OCI-LY1 (cell line): ENCODE data around the gene FRS2.

ENCODE experiments used
- H2AFZ ChIP-seq: fragments of 200-600 bp; sonication (generic), shearing (Covaris generic); 2 replicates; pipeline ENCODE4 v1.6.0; 2014; ENCODE audit warnings: antibody characterized with exemption, mild to moderate bottlenecking, low read length
- H3F3A ChIP-seq: fragments of 200-600 bp; sonication (generic), shearing (Covaris generic); 2 replicates; pipeline ENCODE4 v1.6.0; 2014; ENCODE audit warnings: mild to moderate bottlenecking, antibody characterized with exemption, low read length, moderate library complexity; ENCODE audit not compliant: insufficient read depth
- H3K27ac ChIP-seq: fragments of 200-600 bp; sonication (generic); 2 replicates; pipeline ENCODE4 v1.5.1; 2014; ENCODE audit warnings: low read length, mixed run types, mild to moderate bottlenecking, low read depth; ENCODE audit not compliant: poor library complexity, severe bottlenecking
- H3K27me3 ChIP-seq: fragments of 200-600 bp; sonication (generic); 2 replicates; pipeline ENCODE4 v1.6.0; 2014; ENCODE audit warnings: antibody characterized with exemption, mild to moderate bottlenecking, low read length, moderate library complexity; ENCODE audit not compliant: insufficient read depth
- H3K36me3 ChIP-seq: fragments of 200-600 bp; sonication (generic); 2 replicates; pipeline ENCODE4 v1.6.1; 2014; ENCODE audit warnings: mild to moderate bottlenecking, antibody characterized with exemption, low read length, moderate library complexity, mixed read lengths; ENCODE audit not compliant: insufficient read depth
- H3K4me1 ChIP-seq: fragments of 200-600 bp; sonication (generic); 2 replicates; pipeline ENCODE4 v1.5.1; 2014; ENCODE audit warnings: mild to moderate bottlenecking, low read length, moderate library complexity; ENCODE audit not compliant: insufficient read depth, severe bottlenecking
- H3K4me2 ChIP-seq: fragments of 200-600 bp; sonication (generic), shearing (Covaris generic); 2 replicates; pipeline ENCODE4 v1.6.1; 2014; ENCODE audit warnings: low read length
- H3K4me3 ChIP-seq: fragments of 200-600 bp; sonication (generic); 2 replicates; pipeline ENCODE4 v1.5.1; 2014; ENCODE audit warnings: low read length, low read depth, mild to moderate bottlenecking, mixed read lengths; ENCODE audit not compliant: poor library complexity, severe bottlenecking
- H3K79me2 ChIP-seq: fragments of 200-600 bp; shearing (Covaris generic); 2 replicates; pipeline ENCODE4 v1.6.1; 2016; ENCODE audit warnings: mixed run types, low read length, mixed read lengths; ENCODE audit not compliant: insufficient read depth
- H3K9ac ChIP-seq: fragments of 200-600 bp; sonication (generic), shearing (Covaris generic); 2 replicates; pipeline ENCODE4 v1.6.1; 2014; ENCODE audit warnings: mild to moderate bottlenecking, low read length, mixed read lengths
- H3K9me2 ChIP-seq: fragments of 200-600 bp; sonication (generic), shearing (Covaris generic); 2 replicates; pipeline ENCODE4 v1.6.1; 2014; ENCODE audit warnings: low read depth, mild to moderate bottlenecking, low read length, mixed read lengths
- H3K9me3 ChIP-seq: fragments of 200-600 bp; shearing (Covaris generic); 2 replicates; pipeline ENCODE4 v1.6.1; 2014; ENCODE audit warnings: low read length, mixed read lengths
- H4K20me1 ChIP-seq: fragments of 200-600 bp; sonication (generic), shearing (Covaris generic); 2 replicates; pipeline ENCODE4 v1.6.0; 2016; ENCODE audit warnings: mild to moderate bottlenecking, low read length; ENCODE audit not compliant: insufficient read depth
- CTCF ChIP-seq: fragments of 200-600 bp; sonication (generic), shearing (Covaris generic); IDR thresholded peaks from 2 replicates; pipeline ENCODE4 v1.5.1; 2017; ENCODE audit warnings: mild to moderate bottlenecking, antibody characterized with exemption, low read length, moderate library complexity, mixed read lengths
- EZH2 ChIP-seq: fragments of 200-600 bp; sonication (generic), shearing (Covaris generic); IDR thresholded peaks from 2 replicates; pipeline ENCODE4 v1.8.0; 2017; ENCODE audit warnings: borderline replicate concordance, mixed run types, mild to moderate bottlenecking, antibody characterized with exemption, low read length, moderate library complexity, mixed read lengths

The FRS2 gene

DNA sequence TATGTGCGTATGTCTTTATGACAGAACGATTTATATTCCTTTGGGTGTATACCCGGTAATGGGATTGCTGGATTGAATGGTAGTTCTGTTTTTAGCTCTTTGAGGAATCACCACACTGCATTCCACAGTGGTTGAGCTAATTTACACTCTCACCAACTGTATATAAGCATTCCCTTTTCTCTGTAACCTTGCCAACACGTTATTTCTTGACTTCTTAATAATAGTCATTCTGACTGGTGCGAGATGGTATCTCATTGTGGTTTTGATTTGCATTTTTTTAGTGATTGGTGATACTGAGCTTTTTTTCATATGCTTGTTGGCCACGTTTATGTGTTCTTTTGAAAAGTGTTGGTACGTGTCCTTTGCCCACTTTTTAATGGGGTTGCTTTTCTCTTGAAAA is 49.7 kb downstream of the FRS2 start:
- Histone ChIP-seq H3K79me2 (peaks cover 26% of the 10 kb centered on the region), H3K9me2 (no peaks in the 10 kb centered on the region), H3K9ac (no peak overlapping the region), H3K27ac (no peak overlapping the region), H4K20me1 (no peaks in the 10 kb centered on the region), H3K4me2 (no peak overlapping the region), H3K4me3 (no peak overlapping the region), H3K27me3 (no peaks in the 10 kb centered on the region), H2AFZ (no peak overlapping the region), H3K4me1 (peaks cover 10% of the 10 kb centered on the region), H3F3A (no peaks in the 10 kb centered on the region), H3K36me3 (no peaks in the 10 kb centered on the region), H3K9me3 (peaks cover 5% of the 10 kb centered on the region; the same call in 1 of the 2 replicates)
- no peak for TF ChIP-seq EZH2
- TF ChIP-seq CTCF, result no peak

DNA sequence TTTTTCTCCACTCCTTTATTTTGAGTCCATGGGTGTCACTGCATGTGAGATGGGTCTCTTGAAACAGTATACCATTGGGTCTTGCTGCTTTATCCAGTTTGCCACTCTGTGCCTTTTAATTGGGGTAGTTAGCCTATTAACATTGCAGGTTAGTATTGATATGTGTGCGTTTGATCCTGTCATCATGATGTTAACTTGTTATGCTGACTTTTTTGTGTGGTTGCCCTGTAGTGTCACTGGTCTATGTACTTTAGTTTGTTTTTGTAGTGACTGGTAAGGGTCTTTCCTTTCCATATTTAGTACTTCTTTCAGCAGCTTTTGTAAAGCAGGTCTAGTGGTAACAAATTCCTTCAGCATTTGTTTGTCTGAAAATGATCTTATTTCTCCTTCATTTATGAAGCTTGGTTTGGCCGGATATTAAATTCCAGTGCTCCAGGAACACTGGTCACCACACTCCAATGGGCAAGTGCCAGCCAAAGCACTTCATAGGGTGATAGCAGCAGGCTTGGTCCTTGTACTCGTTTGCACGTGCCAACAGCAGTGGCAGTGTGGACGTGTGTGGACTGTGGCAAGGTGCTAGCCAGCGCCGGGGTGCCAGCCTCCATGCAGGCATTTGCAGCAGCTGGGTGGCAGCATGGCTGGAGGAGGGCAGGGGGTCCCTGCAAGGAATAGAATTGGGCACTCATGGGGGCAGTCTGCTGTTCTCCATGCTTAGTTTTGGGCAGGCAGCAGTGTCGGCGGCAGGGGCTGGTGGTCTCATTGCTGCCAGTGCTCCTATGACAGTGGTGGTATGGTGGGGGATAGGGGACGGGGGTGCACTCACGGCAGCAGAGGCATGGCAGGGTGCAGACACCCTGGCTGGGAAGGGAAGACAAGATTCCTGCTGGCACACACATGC is 53.5 kb downstream of the FRS2 start:
- no peaks in the 10 kb centered on the region for H3F3A ChIP-seq
- H3K4me2 ChIP-seq, result no peak overlapping the region
- H3K36me3 ChIP-seq, result no peaks in the 10 kb centered on the region; the same call in 1 of the 2 replicates
- H2AFZ ChIP-seq, result no peak overlapping the region
- H3K4me1 ChIP-seq, result no peaks in the 10 kb centered on the region
- H3K9ac ChIP-seq, result no peak overlapping the region
- H3K79me2 ChIP-seq, result peaks cover 29% of the 10 kb centered on the region
- no peaks in the 10 kb centered on the region for H3K9me2 ChIP-seq
- TF ChIP-seq EZH2, result no peak
- no peak for TF ChIP-seq CTCF
- H3K4me3 ChIP-seq, result no peak overlapping the region
- H3K27ac ChIP-seq, result no peak overlapping the region
- H3K9me3 ChIP-seq, result peaks cover 5% of the 10 kb centered on the region; the same call in 1 of the 2 replicates
- H4K20me1 ChIP-seq, result no peaks in the 10 kb centered on the region
- no peaks in the 10 kb centered on the region for H3K27me3 ChIP-seq

- TF ChIP-seq CTCF, result no peak
- no peak for TF ChIP-seq EZH2
- H3K4me2 ChIP-seq, result no peak overlapping the region
- no peak overlapping the region for H3K27ac ChIP-seq
- peaks cover 28% of the 10 kb centered on the region for H3K79me2 ChIP-seq
- H3K9me3 ChIP-seq, result peaks cover 5% of the 10 kb centered on the region; the same call in 1 of the 2 replicates
- no peaks in the 10 kb centered on the region for H3K4me1 ChIP-seq
- H2AFZ ChIP-seq, result no peak overlapping the region
- H3K9ac ChIP-seq, result no peak overlapping the region
- H3K27me3 ChIP-seq, result no peaks in the 10 kb centered on the region
- H4K20me1 ChIP-seq, result no peaks in the 10 kb centered on the region
- no peak overlapping the region for H3K4me3 ChIP-seq
- no peaks in the 10 kb centered on the region for H3F3A ChIP-seq
- H3K36me3 ChIP-seq, result no peaks in the 10 kb centered on the region; the same call in 1 of the 2 replicates
- H3K9me2 ChIP-seq, result no peaks in the 10 kb centered on the region
Observed at GRCh38 chr12:69524331-69524630, 54.1 kb downstream of the FRS2 start.
